GM18873 (cell line): ENCODE data around the gene THUMPD2.

Experiments used
- ATAC-seq: cut with Tn5 transposase; IDR thresholded peaks from one replicate; pipeline ENCODE4 v1.9.1; 2021; ENCODE audit warnings: mild to moderate bottlenecking, moderate library complexity, moderate number of reproducible peaks; ENCODE audit not compliant: unreplicated experiment, low FRiP score

The THUMPD2 gene

GRCh38 chr2:39720970-39721369 lies 58.1 kb downstream of the THUMPD2 start:
- ATAC-seq = no peak

DNA sequence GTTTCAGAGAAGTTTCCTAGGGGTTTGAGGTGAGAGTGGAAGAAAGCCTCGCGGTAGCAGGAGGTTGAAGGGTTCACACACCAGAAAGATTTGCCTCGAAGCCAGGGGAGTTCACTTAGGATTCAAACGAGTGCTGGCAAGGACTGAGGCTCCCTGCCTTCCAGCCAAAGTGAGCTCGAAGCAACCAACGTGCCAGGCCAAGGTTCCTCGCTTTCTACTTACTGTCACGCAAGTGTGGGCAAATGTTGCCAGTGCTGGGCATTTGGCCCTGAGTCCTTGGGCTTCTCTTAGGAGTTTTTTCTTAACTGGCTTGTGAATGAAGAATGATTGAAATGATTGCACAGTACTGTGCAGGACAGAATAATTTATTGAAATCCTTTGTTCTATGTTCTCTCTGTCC lies 59.7 kb downstream of the THUMPD2 start:
- no peak for ATAC-seq

- ATAC-seq = no peak
Measured at GRCh38 chr2:39718483-39718882, 60.6 kb downstream of the THUMPD2 start.

DNA sequence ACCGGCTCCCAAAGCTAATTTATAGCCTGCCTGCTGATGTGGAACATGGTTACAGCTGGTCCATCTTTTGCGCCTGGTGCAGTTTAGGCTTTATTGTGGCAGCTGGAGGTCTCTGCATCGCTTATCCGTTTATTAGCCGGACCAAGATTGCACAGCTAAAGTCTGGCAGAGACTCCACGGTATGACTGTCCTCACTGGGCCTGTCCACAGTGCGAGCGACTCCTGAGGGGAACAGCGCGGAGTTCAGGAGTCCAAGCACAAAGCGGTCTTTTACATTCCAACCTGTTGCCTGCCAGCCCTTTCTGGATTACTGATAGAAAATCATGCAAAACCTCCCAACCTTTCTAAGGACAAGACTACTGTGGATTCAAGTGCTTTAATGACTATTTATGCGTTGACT lies 62.0 kb downstream of the THUMPD2 start:
- ATAC-seq = no peak

DNA sequence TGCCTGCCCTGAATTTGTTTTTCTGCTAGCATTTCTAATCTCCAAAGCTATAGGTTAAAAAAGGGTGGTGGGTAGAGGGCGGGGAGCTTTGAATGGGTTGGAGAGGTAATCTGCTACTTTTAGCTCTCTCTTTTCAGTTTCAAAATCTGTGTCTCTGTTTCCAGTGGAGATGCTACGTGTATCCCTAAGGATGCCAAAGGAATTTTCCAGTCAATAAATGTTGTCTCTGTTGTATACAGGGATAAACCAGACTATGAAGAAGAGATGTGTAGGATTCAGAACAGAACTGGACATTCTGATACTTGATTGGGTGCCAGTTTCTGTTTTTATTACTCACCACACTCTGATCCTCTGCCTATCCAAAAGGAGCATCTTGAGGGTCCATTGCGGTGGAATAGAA lies 63.2 kb downstream of the THUMPD2 start:
- ATAC-seq = no peak

DNA sequence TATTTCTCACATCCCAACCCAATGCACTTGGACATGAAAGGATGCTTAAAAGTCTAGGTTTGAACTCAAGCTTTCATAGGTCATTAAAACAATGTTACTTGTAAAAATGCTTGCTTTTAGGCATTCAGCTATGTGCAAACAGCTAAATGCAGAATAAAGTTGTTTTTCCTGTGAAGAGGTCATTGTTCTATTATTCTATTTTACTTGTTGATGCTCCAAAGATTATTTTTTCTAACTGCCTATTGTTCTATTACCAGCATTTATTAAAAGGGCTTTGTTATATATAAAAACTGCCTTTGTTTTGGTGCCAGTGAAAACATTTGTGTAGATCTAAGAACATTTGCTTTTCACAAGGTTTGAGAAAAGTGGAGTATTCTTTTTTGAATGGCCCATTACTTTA lies 64.0 kb downstream of the THUMPD2 start:
- no peak for ATAC-seq

- ATAC-seq = no peak
Measured at GRCh38 chr2:39712953-39713352, 66.1 kb downstream of the THUMPD2 start.

- ATAC-seq = no peak
Measured at GRCh38 chr2:39710807-39711206, 68.3 kb downstream of the THUMPD2 start.

DNA sequence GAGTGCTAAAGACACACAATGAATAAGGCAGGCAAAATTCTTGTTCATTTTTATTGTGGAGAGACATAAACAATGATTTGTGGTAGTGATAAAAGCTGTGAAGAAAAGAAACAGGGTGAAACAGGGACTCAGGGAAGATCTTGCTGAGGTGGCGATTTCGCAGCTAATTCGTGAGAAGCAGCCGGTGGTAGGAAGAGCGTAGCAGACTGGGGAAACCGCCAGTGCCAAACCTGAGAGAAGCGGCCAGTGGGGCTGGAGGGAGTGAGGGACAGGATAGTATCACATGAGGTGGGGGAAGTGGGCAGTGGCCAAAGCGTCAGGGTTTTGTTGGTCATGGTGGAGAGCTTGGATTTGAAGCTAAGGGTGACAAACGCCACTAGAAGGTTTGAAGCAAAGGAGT lies 71.1 kb downstream of the THUMPD2 start:
- ATAC-seq = no peak

DNA sequence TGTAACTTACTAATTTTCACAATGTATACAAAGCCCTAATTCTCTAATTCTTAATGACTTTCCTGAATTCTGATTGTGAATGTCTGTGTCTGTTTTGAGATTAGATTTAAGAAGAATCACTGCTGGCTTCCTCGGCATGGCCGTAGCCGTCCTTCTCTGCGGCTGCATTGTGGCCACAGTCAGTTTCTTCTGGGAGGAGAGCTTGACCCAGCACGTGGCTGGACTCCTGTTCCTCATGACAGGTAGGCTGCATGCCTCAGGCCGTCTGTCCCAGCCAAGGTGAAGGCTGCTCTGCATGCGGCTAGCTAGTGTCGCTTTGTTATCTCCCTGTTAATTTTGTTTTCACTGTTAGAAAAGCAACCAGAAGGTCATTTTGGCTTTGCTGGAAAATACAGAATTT lies 72.1 kb downstream of the THUMPD2 start:
- ATAC-seq = no peak

DNA sequence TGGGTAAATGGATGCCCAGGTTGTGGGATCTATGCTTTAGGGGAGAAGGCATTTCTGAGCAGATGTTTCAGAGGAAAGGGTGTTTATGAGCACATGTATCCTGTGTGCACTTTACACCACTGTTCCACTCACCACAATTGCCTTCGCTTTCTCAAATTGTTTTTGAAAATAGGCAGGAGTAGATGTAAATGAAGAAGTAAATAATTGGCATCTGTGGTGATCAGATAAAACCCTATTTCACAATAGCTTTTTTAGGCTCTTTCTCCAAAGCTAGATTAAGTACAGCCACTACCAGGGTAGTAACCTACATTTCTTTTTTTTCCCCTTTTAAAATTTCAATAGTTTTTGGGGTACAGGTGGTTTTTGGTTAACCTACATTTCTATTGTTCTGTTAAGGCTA lies 72.7 kb downstream of the THUMPD2 start:
- ATAC-seq = no peak

DNA sequence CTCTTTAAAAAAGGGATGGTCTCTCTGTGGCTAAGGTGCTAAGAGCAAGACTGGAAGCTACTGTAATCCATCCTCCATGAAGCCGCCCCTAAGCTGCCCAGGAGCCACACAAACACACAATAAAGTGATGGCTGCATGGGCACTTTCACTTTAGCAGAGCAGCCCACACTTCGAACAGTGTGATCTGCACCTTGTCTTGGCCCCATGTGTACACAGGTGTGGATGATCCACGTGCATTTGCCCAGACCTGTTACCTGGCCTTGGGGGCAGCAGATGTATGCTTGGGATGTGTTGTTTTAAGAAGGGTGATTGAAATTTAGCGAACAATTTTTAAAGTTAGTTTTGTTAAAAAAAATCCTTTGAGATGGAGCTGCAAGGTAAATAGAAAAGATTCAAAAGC lies 73.4 kb downstream of the THUMPD2 start:
- ATAC-seq = no peak

GRCh38 chr2:39704540-39704939 lies 74.5 kb downstream of the THUMPD2 start:
- ATAC-seq = no peak

- no peak for ATAC-seq
Measured at GRCh38 chr2:39703181-39703872, 75.7 kb downstream of the THUMPD2 start.

DNA sequence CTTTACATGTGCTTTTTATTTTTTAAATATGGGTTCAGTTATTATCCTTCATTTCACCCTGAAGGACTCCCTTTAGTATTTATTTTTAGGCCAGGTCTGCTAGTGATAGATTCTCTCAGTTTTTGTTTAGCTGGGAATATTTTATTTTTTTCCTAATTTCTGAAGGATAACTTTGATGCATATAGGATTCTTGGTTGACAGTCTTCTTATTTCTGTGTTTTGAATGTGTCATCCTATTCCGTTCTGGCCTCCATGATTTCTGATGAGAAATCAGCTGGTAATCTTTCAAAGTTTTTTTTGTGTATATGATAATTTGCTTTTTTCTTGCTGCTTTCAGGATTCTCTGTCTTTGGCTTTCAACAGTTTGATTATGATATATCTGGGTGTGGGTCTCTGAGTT lies 77.9 kb downstream of the THUMPD2 start:
- ATAC-seq = no peak

- ATAC-seq = no peak
Measured at GRCh38 chr2:39697454-39697853, 81.6 kb downstream of the THUMPD2 start.

- no peak for ATAC-seq
Measured at GRCh38 chr2:39696838-39697237, 82.2 kb downstream of the THUMPD2 start.

- ATAC-seq = no peak
Measured at GRCh38 chr2:39696101-39696553, 82.9 kb downstream of the THUMPD2 start.

DNA sequence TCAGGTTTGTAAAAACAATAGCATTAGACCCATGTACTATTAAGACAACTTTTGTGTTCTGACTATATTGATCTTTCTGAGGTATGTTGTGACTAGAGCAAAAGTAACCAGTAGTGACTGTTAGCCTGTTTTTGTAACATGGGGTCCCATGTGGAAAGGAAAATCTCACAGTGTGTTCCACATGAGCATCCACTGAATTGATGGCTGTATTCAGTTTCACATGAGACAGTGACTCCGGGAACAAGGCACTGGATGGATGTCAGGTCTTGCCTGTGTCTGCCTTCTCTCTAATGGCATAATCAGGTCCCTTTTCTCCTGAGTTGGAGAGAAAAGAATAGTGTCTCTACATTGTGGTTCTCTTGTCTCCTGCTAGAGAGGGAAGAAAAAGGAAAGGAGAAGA lies 85.8 kb downstream of the THUMPD2 start:
- ATAC-seq = no peak

GRCh38 chr2:39689876-39690275 lies 89.2 kb downstream of the THUMPD2 start:
- ATAC-seq = no peak

- ATAC-seq = no peak
Measured at GRCh38 chr2:39689272-39689841, 89.7 kb downstream of the THUMPD2 start.

DNA sequence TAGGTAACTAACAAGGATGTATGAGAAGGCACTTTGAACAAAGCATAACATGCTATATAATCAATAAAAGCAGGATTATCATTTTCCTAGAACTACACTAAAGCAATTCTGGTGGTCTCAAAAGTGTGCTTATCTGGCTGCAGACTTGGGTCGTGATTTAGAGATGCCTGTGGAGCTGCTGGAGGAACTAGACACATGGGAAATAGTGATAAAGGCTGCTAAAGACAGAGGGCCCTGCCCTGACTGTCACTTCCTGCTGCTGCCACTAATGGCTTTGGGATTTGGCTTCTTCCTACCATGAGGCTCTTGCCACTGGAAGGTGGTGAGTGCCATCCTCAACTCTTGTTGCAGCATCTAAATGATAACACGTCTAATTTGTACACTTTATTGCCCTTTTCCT lies 90.9 kb downstream of the THUMPD2 start:
- ATAC-seq = no peak
